HG02798 (cell line): ENCODE measurements around the gene KIRREL3.

ENCODE experiments used
- ATAC-seq: cut with Tn5 transposase; IDR thresholded peaks from one replicate; pipeline ENCODE4 v1.9.1; 2021; ENCODE audit warnings: mild to moderate bottlenecking; ENCODE audit not compliant: unreplicated experiment, poor library complexity

The KIRREL3 gene

GRCh38 chr11:126658306-126659056, 342.1 kb downstream of the KIRREL3 start:
- ATAC-seq = no peak

- no peak for ATAC-seq
These were observed 344.8 kb downstream of the KIRREL3 start for GRCh38 chr11:126655807-126656128.

- ATAC-seq = no peak
These were observed 345.4 kb downstream of the KIRREL3 start for GRCh38 chr11:126654886-126655806.

GRCh38 chr11:126653040-126653439, 347.5 kb downstream of the KIRREL3 start:
- ATAC-seq = no peak

- no peak for ATAC-seq
These were observed 352.8 kb downstream of the KIRREL3 start for GRCh38 chr11:126647735-126648134.

- ATAC-seq = no peak
These were observed 353.6 kb downstream of the KIRREL3 start for GRCh38 chr11:126646701-126647557.

GRCh38 chr11:126645186-126645585, 355.4 kb downstream of the KIRREL3 start:
- no peak for ATAC-seq

- ATAC-seq = no peak
These were observed 360.4 kb downstream of the KIRREL3 start for GRCh38 chr11:126640186-126640585.

GRCh38 chr11:126639692-126640091, 360.9 kb downstream of the KIRREL3 start:
- ATAC-seq = no peak

GRCh38 chr11:126638648-126639047, 361.9 kb downstream of the KIRREL3 start:
- no peak for ATAC-seq

GRCh38 chr11:126637795-126638175, 362.8 kb downstream of the KIRREL3 start:
- no peak for ATAC-seq

- no peak for ATAC-seq
These were observed 363.4 kb downstream of the KIRREL3 start for GRCh38 chr11:126636911-126637794.

GRCh38 chr11:126635511-126635910, 365.1 kb downstream of the KIRREL3 start:
- ATAC-seq = no peak

- ATAC-seq = no peak
These were observed 365.6 kb downstream of the KIRREL3 start for GRCh38 chr11:126634963-126635362.

- ATAC-seq = no peak
These were observed 367.2 kb downstream of the KIRREL3 start for GRCh38 chr11:126633330-126633729.

GRCh38 chr11:126630893-126631798, 369.4 kb downstream of the KIRREL3 start:
- ATAC-seq = no peak

GRCh38 chr11:126630488-126630887, 370.1 kb downstream of the KIRREL3 start:
- ATAC-seq = no peak

- ATAC-seq = no peak
These were observed 371.6 kb downstream of the KIRREL3 start for GRCh38 chr11:126628790-126629621.
